Activated T-cell treated with anti-CD3 and anti-CD28 coated beads, Interleukin-2, amount 50 U/mL, for 24 hours (primary cell): Measurements from ENCODE around the gene AFMID.
"Not testable (repeated sequence)": the region's sequence is repeated elsewhere in the genome, so short reads cannot be mapped to it uniquely, and the experiment has no call there.

ENCODE experiments used
- DNase-seq: peaks from one replicate; pipeline ENCODE4 v3.0.0-alpha.2; 2020
- H3K27ac Mint-ChIP-seq: 2 replicates; pipeline ENCODE4 v1.8.0; 2020; ENCODE audit warnings: mild to moderate bottlenecking, mixed read lengths
- H3K27me3 Mint-ChIP-seq: 2 replicates; pipeline ENCODE4 v1.8.0; 2020; ENCODE audit warnings: mixed read lengths
- H3K36me3 Mint-ChIP-seq: 2 replicates; pipeline ENCODE4 v1.8.0; 2020; ENCODE audit warnings: low read depth, mixed read lengths
- H3K4me1 Mint-ChIP-seq: 2 replicates; pipeline ENCODE4 v1.8.0; 2020; ENCODE audit warnings: low read depth, mixed read lengths
- H3K4me3 Mint-ChIP-seq: 2 replicates; pipeline ENCODE4 v1.8.0; 2020; ENCODE audit warnings: mild to moderate bottlenecking, moderate library complexity, mixed read lengths
- H3K9me3 Mint-ChIP-seq: 2 replicates; pipeline ENCODE4 v1.8.0; 2020; ENCODE audit warnings: mixed read lengths

The AFMID gene, protein sequence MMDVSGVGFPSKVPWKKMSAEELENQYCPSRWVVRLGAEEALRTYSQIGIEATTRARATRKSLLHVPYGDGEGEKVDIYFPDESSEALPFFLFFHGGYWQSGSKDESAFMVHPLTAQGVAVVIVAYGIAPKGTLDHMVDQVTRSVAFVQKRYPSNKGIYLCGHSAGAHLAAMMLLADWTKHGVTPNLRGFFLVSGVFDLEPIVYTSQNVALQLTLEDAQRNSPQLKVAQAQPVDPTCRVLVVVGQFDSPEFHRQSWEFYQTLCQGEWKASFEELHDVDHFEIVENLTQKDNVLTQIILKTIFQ

DNA sequence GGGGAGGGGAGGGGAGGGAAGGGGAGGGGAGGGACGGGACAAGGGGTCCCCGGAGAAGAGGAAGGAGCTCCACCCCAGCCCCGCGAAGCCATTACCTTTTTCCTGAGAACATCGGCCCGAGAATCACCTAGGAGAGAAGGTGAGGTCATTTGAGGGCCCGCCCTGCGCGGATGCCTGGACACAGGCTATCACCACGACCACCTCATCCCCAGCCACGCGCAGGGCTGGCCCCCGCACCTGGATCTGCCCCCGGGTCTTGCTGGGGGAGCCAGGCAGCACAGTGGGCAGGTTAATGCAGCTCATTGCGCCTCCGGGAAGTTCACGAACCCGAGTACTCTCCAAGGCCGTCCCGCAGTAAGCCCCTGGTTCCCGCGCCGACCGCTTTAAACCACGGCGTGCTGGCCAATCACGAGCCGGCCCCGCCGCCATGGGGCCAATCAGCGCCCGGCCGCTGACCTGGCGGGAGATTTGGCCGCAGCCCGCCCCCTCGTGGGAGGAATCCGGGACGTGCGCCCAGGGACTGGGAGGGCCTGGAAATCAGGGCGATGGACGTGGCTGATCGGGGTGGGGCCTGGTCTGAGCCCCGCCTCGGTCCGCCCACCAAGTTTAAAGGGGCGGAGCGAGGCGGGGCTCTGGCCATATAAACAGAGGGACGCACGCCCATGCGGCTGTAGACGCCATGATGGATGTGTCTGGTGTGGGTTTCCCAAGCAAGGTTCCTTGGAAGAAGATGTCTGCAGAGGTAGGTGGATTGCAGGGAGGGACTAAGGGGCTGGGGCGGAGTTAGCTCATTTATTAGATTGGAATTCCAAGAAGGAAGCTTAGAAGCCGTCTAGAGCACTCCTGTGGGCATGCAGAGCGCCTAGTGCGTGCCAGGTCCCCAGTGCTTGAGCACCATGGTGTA is at the start of gene AFMID, which contains the start of gene TK1:
Gene AFMID (plus strand): TSS at position 671 of the 904 bp plus-strand sequence. CDS start 9 bp downstream, at position 680.
Gene TK1 (minus strand): TSS at position 361 of the 904 bp plus-strand sequence. CDS start 58 bp downstream, at position 303.
- H3K27me3 Mint-ChIP-seq, result no peaks in the 10 kb centered on the region
- peaks cover 59% of the 10 kb centered on the region for H3K36me3 Mint-ChIP-seq
- peak; percentile 95 for DNase-seq
- H3K4me1 Mint-ChIP-seq, result peaks cover 31% of the 10 kb centered on the region
- H3K27ac Mint-ChIP-seq, result peak within 1 kb of the TSS; percentile 92
- H3K9me3 Mint-ChIP-seq, result no peaks in the 10 kb centered on the region
- peak within 1 kb of the TSS; percentile 90 for H3K4me3 Mint-ChIP-seq

DNA sequence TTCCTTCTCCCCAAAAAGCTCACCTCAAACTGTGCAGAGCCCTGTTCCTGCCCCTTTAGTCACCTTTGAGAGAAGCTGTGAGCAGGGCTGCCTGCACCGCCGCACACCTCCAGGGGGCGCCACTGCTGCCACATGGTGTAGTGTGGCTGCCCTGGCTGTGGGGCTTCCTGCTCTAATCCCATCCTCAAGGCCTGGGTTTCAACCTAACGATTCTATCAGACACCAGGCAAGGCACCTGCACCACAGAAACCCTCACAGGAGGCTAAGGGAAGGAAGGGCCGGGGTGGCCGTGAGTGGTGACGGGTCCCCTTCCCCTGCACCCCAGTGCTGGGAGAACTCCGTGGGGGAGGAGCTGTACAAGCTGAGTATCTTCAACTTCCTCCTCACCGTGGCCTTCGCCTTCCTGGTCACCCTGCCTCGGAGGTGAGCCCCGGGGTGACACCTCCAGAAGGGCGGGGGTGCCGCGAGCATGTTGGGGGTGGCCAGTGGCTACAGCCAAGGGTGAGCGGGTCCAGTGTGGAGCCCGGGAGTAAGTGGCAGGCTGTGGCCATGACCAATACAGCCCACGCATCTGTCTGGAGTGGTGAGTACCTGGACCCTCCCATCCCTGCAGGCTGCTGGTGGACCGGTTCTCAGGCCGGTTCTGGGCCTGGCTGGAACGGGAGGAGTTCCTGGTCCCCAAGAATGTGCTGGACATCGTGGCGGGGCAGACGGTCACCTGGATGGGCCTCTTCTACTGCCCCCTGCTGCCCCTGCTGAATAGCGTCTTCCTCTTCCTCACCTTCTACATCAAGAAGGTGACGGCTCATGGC is 49.6 kb upstream of the AFMID start:
- peak; percentile 75 for DNase-seq
- peaks cover 87% of the 10 kb centered on the region for H3K36me3 Mint-ChIP-seq
- peak overlapping the region; percentile 51 for H3K27ac Mint-ChIP-seq
- H3K27me3 Mint-ChIP-seq, result no peaks in the 10 kb centered on the region
- H3K9me3 Mint-ChIP-seq, result no peaks in the 10 kb centered on the region
- H3K4me1 Mint-ChIP-seq, result peaks cover 83% of the 10 kb centered on the region
- no peak overlapping the region for H3K4me3 Mint-ChIP-seq

DNA sequence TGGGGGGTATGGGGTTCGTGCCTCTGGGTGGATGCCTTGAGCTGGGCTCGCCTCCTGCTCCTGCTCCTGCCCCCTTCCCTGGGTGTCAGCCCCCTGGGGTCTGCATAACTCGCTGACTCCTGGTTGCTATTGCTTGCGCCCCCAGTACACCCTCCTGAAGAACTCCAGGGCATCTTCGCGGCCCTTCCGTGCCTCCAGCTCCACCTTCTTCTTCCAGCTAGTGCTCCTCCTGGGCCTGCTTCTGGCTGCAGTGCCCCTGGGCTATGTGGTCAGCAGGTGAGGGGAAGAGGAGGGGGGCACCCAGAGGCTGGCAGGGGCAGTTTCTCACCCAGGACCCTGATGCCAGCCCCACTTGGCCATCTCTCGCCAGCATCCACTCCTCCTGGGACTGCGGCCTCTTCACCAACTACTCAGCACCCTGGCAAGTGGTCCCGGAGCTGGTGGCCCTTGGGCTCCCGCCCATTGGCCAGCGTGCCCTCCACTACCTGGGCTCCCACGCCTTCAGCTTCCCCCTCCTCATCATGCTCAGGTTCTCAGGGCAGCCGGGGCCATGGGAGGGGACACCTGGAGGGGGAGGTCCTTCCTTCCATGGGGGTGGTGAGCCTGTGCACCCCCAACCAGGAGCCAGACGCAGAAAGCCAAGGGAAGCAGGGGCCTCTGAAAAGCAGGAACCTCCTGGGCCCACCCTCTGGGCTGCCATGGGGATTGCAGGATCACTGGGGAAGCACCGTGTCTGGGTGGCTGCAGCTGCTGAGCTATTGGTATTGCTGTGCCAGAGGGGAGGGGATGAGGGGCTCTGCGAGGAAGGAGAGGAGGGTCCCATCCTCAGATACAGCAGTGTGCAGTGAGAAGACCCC is 48.7 kb upstream of the AFMID start:
- Mint-ChIP-seq H3K4me3 (no peak overlapping the region), H3K36me3 (peaks cover 81% of the 10 kb centered on the region), H3K9me3 (no peaks in the 10 kb centered on the region), H3K27ac (peak overlapping the region; percentile 55), H3K27me3 (no peaks in the 10 kb centered on the region), H3K4me1 (peaks cover 80% of the 10 kb centered on the region)
- DNase-seq, result peak; percentile 34

DNA sequence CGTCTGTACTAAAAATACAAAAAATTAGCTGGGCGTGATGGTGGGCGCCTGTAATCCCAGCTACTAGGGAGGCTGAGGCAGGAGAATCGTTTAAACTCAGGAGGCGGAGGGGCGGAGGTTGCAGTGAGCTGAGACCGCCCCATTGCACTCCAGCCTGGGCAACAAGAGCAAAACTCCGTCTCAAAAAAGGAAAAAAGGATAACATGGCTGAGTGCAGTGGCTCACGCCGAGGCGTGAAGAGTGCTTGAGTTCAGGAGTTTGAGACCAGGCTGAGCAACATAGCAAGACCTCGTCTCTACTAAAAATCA is 47.3 kb upstream of the AFMID start:
- H3K4me3 Mint-ChIP-seq, result peak overlapping the region; percentile 6
- H3K27me3 Mint-ChIP-seq, result not testable (repeated sequence)
- peak overlapping the region; percentile 88 for H3K27ac Mint-ChIP-seq

DNA sequence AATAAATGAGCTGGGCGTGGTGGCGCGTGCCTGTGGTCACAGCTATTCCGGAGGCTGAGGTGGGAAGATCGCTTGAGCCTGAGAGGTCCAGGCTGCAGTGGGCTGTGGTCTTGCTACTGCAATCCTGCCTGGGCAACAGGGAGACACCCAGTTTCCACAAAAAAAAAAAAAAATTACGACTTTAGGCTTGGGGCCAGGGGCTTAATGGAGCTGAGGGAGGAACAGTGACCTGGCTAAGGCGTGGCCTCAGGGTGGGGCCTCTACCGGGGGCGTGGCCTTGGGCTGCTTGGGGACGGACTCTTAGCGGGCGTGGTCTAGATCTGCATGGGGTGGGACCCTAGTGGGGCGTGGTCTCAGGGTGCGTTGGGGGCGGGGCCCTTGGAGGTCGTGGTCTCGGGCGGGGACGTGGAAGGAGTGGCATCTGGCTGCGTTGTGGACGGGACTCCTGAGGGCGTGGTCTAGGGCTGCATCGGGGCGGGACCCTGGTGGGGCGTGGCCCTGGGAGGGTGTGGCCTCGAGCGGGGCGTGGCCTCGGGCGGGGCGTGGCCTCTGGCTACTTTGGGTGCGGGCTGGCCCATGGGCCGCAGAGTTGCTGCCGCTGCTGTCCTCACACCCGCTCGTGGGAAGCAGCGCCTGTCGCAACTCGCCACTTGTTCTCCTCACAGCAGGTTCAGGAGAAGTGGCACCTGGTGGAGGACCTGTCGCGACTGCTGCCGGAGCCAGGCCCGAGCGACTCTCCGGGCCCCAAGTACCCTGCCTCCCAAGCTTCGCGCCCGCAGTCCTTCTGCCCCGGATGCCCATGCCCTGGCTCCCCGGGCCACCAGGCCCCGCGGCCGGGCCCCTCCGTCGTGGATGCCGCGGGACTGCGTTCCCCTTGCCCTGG is 46.8 kb upstream of the AFMID start:
- Mint-ChIP-seq H3K4me3 (peak overlapping the region; percentile 6), H3K9me3 (no peaks in the 10 kb centered on the region), H3K27ac (peak overlapping the region; percentile 88), H3K27me3 (no peaks in the 10 kb centered on the region), H3K4me1 (peaks cover 66% of the 10 kb centered on the region), H3K36me3 (peaks cover 62% of the 10 kb centered on the region)
- peak; percentile 96 for DNase-seq

More for the DNA sequence above, 47.3 kb upstream of the AFMID start:
- DNase-seq, H3K9me3 Mint-ChIP-seq: not testable (repeated sequence)
- H3K4me1 Mint-ChIP-seq, result peaks cover 72% of the 10 kb centered on the region
- H3K36me3 Mint-ChIP-seq, result peaks cover 68% of the 10 kb centered on the region

DNA sequence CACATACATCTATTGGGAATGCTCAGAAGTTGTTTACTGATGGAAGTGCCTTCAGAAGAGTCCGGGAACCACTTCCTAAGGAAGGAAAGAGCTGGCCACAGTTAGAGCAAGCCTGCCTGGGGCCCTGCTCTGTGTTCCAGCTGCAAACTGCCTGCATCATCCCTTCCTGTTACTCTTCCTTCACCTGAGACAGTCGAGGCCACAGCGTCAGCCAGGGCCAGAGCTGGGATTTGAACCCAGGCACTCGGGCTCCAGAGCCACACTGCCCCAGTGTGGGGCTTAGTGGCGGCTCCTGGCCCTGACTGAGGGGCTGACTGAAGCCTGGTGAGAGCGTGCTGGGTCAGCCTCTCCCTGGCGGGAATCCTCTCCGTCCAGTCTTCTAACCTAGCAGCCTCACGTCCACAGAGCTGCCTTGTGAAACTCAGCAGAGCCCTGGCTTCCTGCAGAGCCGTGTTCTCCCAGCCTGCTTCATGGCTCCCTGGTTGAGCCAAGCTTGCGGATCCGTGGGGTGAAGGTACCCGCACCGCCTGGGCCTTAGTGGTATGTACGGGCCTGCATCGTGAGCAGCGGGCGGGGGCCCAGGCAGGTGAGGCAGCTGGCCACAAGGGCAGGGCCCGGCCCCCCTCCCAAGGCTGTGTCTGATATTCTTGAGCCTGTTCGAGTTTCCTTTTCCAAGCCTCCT is 45.6 kb upstream of the AFMID start:
- peaks cover 50% of the 10 kb centered on the region for H3K36me3 Mint-ChIP-seq
- H3K27me3 Mint-ChIP-seq, result no peaks in the 10 kb centered on the region
- peak overlapping the region; percentile 50 for H3K27ac Mint-ChIP-seq
- no peak overlapping the region for H3K4me3 Mint-ChIP-seq
- peaks cover 56% of the 10 kb centered on the region for H3K4me1 Mint-ChIP-seq
- no peaks in the 10 kb centered on the region for H3K9me3 Mint-ChIP-seq
- no peak for DNase-seq

DNA sequence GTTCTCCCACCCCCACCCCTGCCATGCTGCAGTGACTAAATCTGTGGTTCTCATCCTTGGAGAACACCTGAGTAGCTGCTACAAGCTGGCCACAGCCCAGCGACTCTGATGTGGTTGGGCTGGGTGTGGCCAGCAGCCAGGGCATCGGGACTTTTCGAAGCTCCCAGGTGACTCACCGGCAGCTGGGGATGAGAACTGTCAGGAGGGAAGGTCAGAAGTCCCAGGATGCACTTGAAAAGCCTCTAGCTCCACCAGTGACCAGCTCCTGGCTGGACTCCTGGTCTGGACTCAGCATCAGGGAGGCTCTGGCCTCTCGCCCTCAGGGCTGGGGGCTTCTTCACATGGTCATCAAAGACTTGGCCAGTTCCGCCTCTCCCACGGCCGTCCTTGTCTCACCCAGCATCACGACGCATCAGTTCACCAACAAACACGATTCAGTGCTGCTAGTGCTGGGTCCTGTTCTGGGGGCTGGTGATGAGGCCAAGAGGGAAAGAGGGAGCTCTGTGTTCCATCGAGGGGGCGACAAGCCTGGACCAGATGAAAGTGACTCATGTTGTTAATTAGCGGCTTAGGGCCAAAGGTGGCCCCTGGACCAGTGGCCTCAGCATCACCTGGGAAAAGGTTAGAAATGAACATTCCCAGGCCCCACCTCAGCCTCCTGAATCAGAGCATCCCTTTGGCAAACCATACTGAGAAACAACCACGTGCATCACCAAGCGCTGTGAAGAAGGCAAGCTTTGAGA is 44.9 kb upstream of the AFMID start:
- Mint-ChIP-seq H3K9me3 (no peaks in the 10 kb centered on the region), H3K4me3 (no peak overlapping the region), H3K27me3 (no peaks in the 10 kb centered on the region), H3K36me3 (peaks cover 43% of the 10 kb centered on the region), H3K4me1 (peaks cover 50% of the 10 kb centered on the region), H3K27ac (peak overlapping the region; percentile 26)
- DNase-seq, result no peak

DNA sequence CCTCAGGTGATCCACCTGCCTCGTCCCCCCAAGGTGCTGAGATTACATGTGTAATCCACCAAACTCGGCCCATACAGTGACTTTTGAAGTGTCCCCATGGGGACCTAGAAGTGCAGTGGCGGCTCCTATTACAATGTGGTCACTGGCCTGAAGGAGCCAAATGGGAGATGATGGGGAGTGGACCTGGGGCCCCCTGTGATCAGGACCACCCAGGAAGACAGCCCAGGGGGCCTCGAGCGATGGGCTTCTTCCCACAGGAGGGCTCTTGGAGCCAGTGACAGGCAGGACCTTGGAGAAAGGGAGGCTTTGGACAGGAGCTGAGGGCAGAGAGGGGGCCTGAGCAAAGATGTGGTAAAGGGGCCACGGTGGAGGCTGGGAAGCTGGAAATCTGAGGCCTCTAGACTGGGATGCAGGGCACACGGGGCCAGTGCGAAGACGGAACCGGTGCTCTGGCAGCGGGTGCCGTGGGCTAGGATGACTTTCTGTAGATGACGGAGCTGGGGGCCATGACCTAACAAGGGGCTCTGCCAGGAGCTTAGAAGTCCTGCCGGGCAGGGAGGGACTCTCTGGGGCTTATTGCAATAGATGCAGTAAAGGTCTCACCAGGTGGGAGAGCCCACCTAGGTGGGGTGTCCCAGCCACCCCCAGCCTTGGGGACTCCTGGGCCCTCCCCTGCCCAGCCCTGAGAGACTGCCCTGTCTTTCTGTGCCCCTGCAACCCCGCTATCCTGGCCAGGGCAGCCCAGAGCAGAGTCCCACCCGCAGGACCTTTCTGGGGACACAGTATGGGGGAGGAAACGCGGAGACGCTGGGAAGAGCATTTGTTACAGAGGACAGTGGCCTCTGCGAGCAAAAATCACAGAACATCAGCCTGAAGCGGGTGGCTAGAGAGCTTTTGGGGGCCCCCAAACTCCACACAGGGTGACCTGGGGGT is 43.7 kb upstream of the AFMID start:
- no peak for DNase-seq
- Mint-ChIP-seq H3K4me1 (peaks cover 47% of the 10 kb centered on the region), H3K36me3 (peaks cover 33% of the 10 kb centered on the region), H3K27me3 (no peaks in the 10 kb centered on the region), H3K27ac (peak overlapping the region; percentile 61), H3K4me3 (no peak overlapping the region), H3K9me3 (no peaks in the 10 kb centered on the region)

DNA sequence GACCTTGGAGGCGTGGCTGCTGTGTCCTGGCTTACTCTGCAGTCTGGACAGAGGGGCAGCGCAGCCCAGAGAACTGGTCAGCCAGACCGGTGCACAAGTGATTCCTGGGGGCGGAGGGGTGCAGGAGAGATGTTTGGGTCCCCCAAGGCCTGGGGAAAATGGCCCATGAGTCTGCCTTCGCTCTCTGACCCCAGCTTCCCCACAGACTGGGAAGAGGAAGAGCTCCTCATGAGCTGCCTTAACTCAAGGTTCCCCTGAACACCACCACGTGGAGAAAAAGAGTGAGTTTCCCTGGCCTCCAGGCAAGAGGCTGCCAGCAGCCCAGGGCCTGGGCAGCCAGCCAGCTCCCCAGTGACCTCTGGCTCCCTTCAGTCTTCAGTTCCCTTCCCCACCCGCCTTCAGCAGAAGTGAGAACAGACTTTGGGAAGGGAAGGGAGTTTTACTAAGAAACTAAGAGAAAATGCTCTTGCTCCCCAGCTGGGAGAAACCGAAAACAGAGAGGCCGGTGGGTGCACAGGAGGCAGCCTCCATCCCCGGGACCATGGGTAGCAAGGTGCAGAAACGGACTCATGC is 42.9 kb upstream of the AFMID start:
- H3K4me1 Mint-ChIP-seq, result peaks cover 44% of the 10 kb centered on the region
- peak overlapping the region; percentile 29 for H3K27ac Mint-ChIP-seq
- H3K36me3 Mint-ChIP-seq, result peaks cover 26% of the 10 kb centered on the region
- no peak for DNase-seq
- no peaks in the 10 kb centered on the region for H3K9me3 Mint-ChIP-seq
- no peaks in the 10 kb centered on the region for H3K27me3 Mint-ChIP-seq
- H3K4me3 Mint-ChIP-seq, result no peak overlapping the region

DNA sequence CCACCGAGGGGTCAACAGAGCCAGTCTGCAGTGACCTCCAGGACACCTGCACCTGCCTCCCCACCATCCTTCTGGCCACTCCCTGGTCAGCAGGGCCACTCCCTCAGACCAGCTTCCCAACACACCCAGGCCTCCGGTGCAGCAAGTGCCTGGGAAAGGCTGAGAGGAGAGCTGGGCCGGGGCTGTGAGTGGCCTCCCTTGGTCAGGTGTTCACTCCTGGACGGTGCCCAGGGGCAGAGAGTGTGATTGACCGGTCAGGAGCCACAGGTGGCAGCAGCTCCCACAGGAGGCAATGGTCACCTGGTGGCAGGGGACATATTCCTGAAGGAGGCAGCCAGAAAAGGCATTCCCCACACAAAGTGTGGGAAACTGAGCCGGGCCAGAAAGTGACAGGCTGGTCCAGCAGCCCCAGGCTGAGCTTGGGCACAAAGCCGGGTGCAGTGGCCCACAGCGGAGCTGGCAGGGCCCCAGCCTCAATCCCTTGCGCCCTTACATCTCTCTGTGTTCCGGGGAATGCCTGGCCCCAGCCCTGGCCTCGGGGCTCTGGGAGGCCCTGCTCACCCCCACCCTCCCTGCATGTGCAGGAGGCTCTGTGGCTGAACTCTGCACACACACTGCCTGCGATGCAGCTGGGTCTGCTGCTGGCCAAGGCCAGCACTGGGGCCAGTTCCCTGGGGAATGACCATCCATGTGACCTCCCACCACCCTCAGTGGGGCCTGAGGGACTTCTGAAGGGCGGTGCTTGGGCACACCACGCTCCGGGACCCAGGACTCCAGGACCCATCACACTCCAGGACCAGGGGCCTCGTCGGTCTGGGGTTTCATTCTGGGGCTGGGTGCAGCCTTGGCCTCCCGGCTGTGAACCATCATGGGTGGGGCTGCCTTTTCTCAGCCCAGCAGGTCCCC is 42.2 kb upstream of the AFMID start:
- no peaks in the 10 kb centered on the region for H3K9me3 Mint-ChIP-seq

More for the DNA sequence above, 42.2 kb upstream of the AFMID start:
- H3K4me1 Mint-ChIP-seq, result peaks cover 42% of the 10 kb centered on the region
- no peak overlapping the region for H3K4me3 Mint-ChIP-seq
- no peaks in the 10 kb centered on the region for H3K27me3 Mint-ChIP-seq
- peaks cover 22% of the 10 kb centered on the region for H3K36me3 Mint-ChIP-seq
- no peak for DNase-seq
- H3K27ac Mint-ChIP-seq, result peak overlapping the region; percentile 29
